OCI-LY7 (cell line): ENCODE measurements around the gene INSIG1. TPM values are rescaled to one million over a fixed set of nuclear protein-coding genes. Genes with fewer than 3 reads are reported as not detected.

Source experiments
- BruUV-seq: library from RNA; stranded (reverse); fragments of 400-500 nt; replicated peaks from 2 replicates; lab custom pipeline; 2021; lab: Mats Ljungman, UMichigan
- CTCF ChIA-PET: fragments of 300-600 bp; sonication (Branson Sonifier 250); formaldehyde crosslinking; loops from one replicate; lab custom pipeline; 2022; ENCODE audit warnings: antibody characterized with exemption; ENCODE audit not compliant: unreplicated experiment; lab: Charles Lee
- POLR2A ChIA-PET: fragments of 300-600 bp; sonication (Branson Sonifier 250); formaldehyde crosslinking; loops from one replicate; lab custom pipeline; 2022; ENCODE audit warnings: antibody characterized with exemption; lab: Charles Lee
- DNase-seq: peaks from one replicate; pipeline ENCODE4 v3.0.0-alpha.2; 2015; ENCODE audit warnings: low spot score
- H2AFZ ChIP-seq: fragments of 200-600 bp; sonication (generic), shearing (Covaris generic); 2 replicates; pipeline ENCODE4 v1.6.1; 2014; ENCODE audit warnings: mild to moderate bottlenecking, antibody characterized with exemption, low read length, moderate library complexity
- H3K27ac ChIP-seq: fragments of 200-600 bp; sonication (generic); 2 replicates; pipeline ENCODE4 v1.5.1; 2014; ENCODE audit warnings: mixed run types, low read depth, mild to moderate bottlenecking, moderate library complexity, low read length, inconsistent platforms; ENCODE audit not compliant: poor library complexity, severe bottlenecking
- H3K36me3 ChIP-seq: fragments of 200-600 bp; sonication (generic); 2 replicates; pipeline ENCODE4 v1.6.1; 2014; ENCODE audit warnings: mild to moderate bottlenecking, antibody characterized with exemption, low read length, moderate library complexity, mixed read lengths; ENCODE audit not compliant: insufficient read depth
- H3K4me1 ChIP-seq: fragments of 200-600 bp; sonication (generic); 2 replicates; pipeline ENCODE4 v1.5.1; 2014; ENCODE audit warnings: mild to moderate bottlenecking, low read length; ENCODE audit not compliant: insufficient read depth, poor library complexity, severe bottlenecking
- H3K4me2 ChIP-seq: fragments of 200-600 bp; sonication (generic); 2 replicates; pipeline ENCODE4 v1.6.1; 2014; ENCODE audit warnings: mild to moderate bottlenecking, low read length
- H3K4me3 ChIP-seq: fragments of 200-600 bp; sonication (generic); 2 replicates; pipeline ENCODE4 v1.5.1; 2014; ENCODE audit warnings: mild to moderate bottlenecking, low read depth, low read length; ENCODE audit not compliant: poor library complexity, severe bottlenecking
- H3K79me2 ChIP-seq: fragments of 200-600 bp; sonication (generic); 2 replicates; pipeline ENCODE4 v1.6.1; 2016; ENCODE audit warnings: low read depth, mild to moderate bottlenecking, low read length, moderate library complexity, mixed read lengths; ENCODE audit not compliant: insufficient read depth
- H3K9me2 ChIP-seq: fragments of 200-600 bp; sonication (generic); 2 replicates; pipeline ENCODE4 v1.6.1; 2016; ENCODE audit warnings: mild to moderate bottlenecking, low read length, mixed read lengths; ENCODE audit not compliant: insufficient read depth
- H3K9me3 ChIP-seq: fragments of 200-600 bp; sonication (generic); 2 replicates; pipeline ENCODE4 v1.6.1; 2014; ENCODE audit warnings: mild to moderate bottlenecking, mixed run types, low read length, mixed read lengths
- H4K20me1 ChIP-seq: fragments of 200-600 bp; sonication (generic); 2 replicates; pipeline ENCODE4 v1.6.1; 2014; ENCODE audit warnings: mild to moderate bottlenecking, antibody characterized with exemption, low read length, moderate library complexity, mixed read lengths; ENCODE audit not compliant: insufficient read depth
- CTCF ChIP-seq: fragments of 200-600 bp; sonication (generic); conservative IDR thresholded peaks from 2 replicates; pipeline ENCODE4 v1.5.1; 2014; ENCODE audit warnings: mild to moderate bottlenecking, antibody characterized with exemption, low read length, moderate library complexity, mixed read lengths
- EZH2phosphoT487 ChIP-seq: fragments of 200-600 bp; sonication (generic); IDR thresholded peaks from 2 replicates; pipeline ENCODE4 v1.6.1; 2018; ENCODE audit warnings: low read depth, borderline replicate concordance, mild to moderate bottlenecking, mixed run types, antibody characterized with exemption, low read length, moderate library complexity, mixed read lengths
- intact Hi-C: fragments of 100-400 bp; cut with micrococcal nuclease; formaldehyde crosslinking; loops from one replicate; pipeline ENCODE4 v1.10.0; 2022; ENCODE audit not compliant: unreplicated experiment
- total RNA-seq, 2 experiments: library from RNA; depleted of rRNA in 1 of 2; stranded (reverse); fragments of >200 nt in 1 of 2; shearing (Covaris generic) in 1 of 2; gene quantifications; 2 replicates each; pipeline ENCODE4 v1.2.3, GENCODE V29; 2014 to 2022

INSIG1 gene
- total RNA-seq, 2 experiments from 2014 or later, result 122 to 164 TPM

- ChIA-PET POLR2A (interaction anchor here (1.6 kb wide), 1 partner anchor 13 kb away, joined by 4 read pairs; no protein-coding TSS in a partner anchor), CTCF (interaction anchor here (1.2 kb wide), 1 partner anchor 32 kb away, joined by 4 read pairs; no protein-coding TSS in a partner anchor)
- BruUV-seq, result no TSS peak
- TF ChIP-seq EZH2phosphoT487 (no peak), CTCF (no peak)
- H3K36me3 ChIP-seq, result peaks cover 34% of the 10 kb centered on the region
- no peak overlapping the region for H3K27ac ChIP-seq
- no peaks in the 10 kb centered on the region for H3K79me2 ChIP-seq
- H3K9me3 ChIP-seq, result no peaks in the 10 kb centered on the region
- no peak for DNase-seq
- H3K9me2 ChIP-seq, result no peaks in the 10 kb centered on the region
- H4K20me1 ChIP-seq, result no peaks in the 10 kb centered on the region; the same call in 1 of the 2 replicates
- H3K4me3 ChIP-seq, result no peak overlapping the region
- H3K4me1 ChIP-seq, result no peaks in the 10 kb centered on the region
- intact Hi-C loops, result no loop called here
- H3K4me2 ChIP-seq, result no peak overlapping the region
- H2AFZ ChIP-seq, result no peak overlapping the region
These were observed 15.0 kb downstream of the INSIG1 start for GRCh38 chr7:155312633-155313032.

GRCh38 chr7:155313096-155313495 is 15.4 kb downstream of the INSIG1 start:
- ChIA-PET CTCF (interaction anchor here (1.2 kb wide), 1 partner anchor 32 kb away, joined by 4 read pairs; no protein-coding TSS in a partner anchor), POLR2A (interaction anchor here (0.6 to 1.6 kb wide), 2 partner anchors 14 to 38 kb away, joined by 3 to 4 read pairs; no protein-coding TSS in a partner anchor)
- no peak overlapping the region for H3K4me2 ChIP-seq
- H2AFZ ChIP-seq, result no peak overlapping the region
- H3K36me3 ChIP-seq, result peaks cover 29% of the 10 kb centered on the region
- intact Hi-C loops, result no loop called here
- H3K4me1 ChIP-seq, result no peaks in the 10 kb centered on the region
- H3K9me2 ChIP-seq, result no peaks in the 10 kb centered on the region
- H3K79me2 ChIP-seq, result no peaks in the 10 kb centered on the region
- H4K20me1 ChIP-seq, result no peaks in the 10 kb centered on the region
- no peaks in the 10 kb centered on the region for H3K9me3 ChIP-seq
- no peak overlapping the region for H3K27ac ChIP-seq
- TF ChIP-seq CTCF, result no peak
- no peak for TF ChIP-seq EZH2phosphoT487
- no TSS peak for BruUV-seq
- DNase-seq, result no peak
- no peak overlapping the region for H3K4me3 ChIP-seq

- Histone ChIP-seq H2AFZ (no peak overlapping the region), H3K4me2 (no peak overlapping the region), H3K9me2 (no peaks in the 10 kb centered on the region), H3K27ac (no peak overlapping the region), H3K9me3 (no peaks in the 10 kb centered on the region), H3K4me1 (no peaks in the 10 kb centered on the region), H3K4me3 (no peak overlapping the region), H3K36me3 (peaks cover 4% of the 10 kb centered on the region; the same call in 1 of the 2 replicates), H4K20me1 (no peaks in the 10 kb centered on the region), H3K79me2 (no peaks in the 10 kb centered on the region)
- no TSS peak for BruUV-seq
- ChIA-PET POLR2A (interaction anchor here (0.7 kb wide), 1 partner anchor 382 kb away, joined by 3 read pairs; no protein-coding TSS in a partner anchor), CTCF (no interaction called here)
- no peak for TF ChIP-seq EZH2phosphoT487
- no peak for TF ChIP-seq CTCF
- no peak for DNase-seq
- intact Hi-C loops, result no loop called here
These were observed 18.3 kb downstream of the INSIG1 start for GRCh38 chr7:155315977-155316376.
